Kidney (tissue), 14 donors: ENCODE results near the gene PDE6G. TPM values are rescaled to one million over a fixed set of nuclear protein-coding genes. Genes with fewer than 3 reads are reported as not detected.
A peak's percentile ranks its signal among the peaks of the same experiment; 100 is the strongest.

Experiments used
- DNase-seq, 5 donors: peaks; one replicate each; pipeline ENCODE4 v3.0.0-alpha.2; 2013 to 2020
- FAIRE-seq: peaks from 2 replicates; lab custom pipeline; 2012; peaks lifted over from hg19 to GRCh38; lab: Jason Lieb, UNC
- H3K27ac ChIP-seq, 2 donors: one replicate each; pipeline ENCODE4 v1.7.0; 2013; ENCODE audit warnings: low read depth in 2 of 2, low read length in 2 of 2, inconsistent platforms in 1 of 2
- H3K27me3 ChIP-seq: one replicate; pipeline ENCODE4 v1.7.1; 2013; ENCODE audit warnings: low read length, inconsistent platforms; ENCODE audit not compliant: control insufficient read depth, insufficient read depth
- H3K36me3 ChIP-seq, 3 donors: one replicate each; pipeline versions ENCODE4 v1.7.0 to v1.7.1; 2013; ENCODE audit warnings: low read length in 3 of 3, control low read depth in 1 of 3, inconsistent platforms in 1 of 3; ENCODE audit not compliant: insufficient read depth in 3 of 3, control insufficient read depth in 2 of 3
- H3K4me1 ChIP-seq, 3 donors: one replicate each; pipeline versions ENCODE4 v1.7.0 to v1.7.1; 2013; ENCODE audit warnings: low read length in 3 of 3, inconsistent platforms in 1 of 3, low read depth in 1 of 3; ENCODE audit not compliant: control insufficient read depth in 2 of 3, insufficient read depth in 2 of 3
- H3K4me3 ChIP-seq, 3 donors: one replicate each; pipeline versions ENCODE4 v1.7.0 to v1.8.1; 2013; ENCODE audit warnings: low read length in 3 of 3, control low read depth in 1 of 3, inconsistent platforms in 1 of 3
- H3K9ac ChIP-seq, 3 donors: one replicate each; pipeline versions ENCODE4 v1.7.0 to v1.7.1; 2013; ENCODE audit warnings: low read length in 3 of 3, control low read depth in 1 of 3, inconsistent platforms in 1 of 3
- H3K9me3 ChIP-seq, 3 donors: one replicate each; pipeline versions ENCODE4 v1.7.0 to v1.7.1; 2013; ENCODE audit warnings: low read length in 3 of 3, control low read depth in 1 of 3, inconsistent platforms in 1 of 3; ENCODE audit not compliant: control insufficient read depth in 2 of 3, insufficient read depth in 1 of 3
- CTCF ChIP-seq: IDR thresholded peaks from 3 replicates; pipeline ENCODE4 v1.5.1; 2012; ENCODE audit warnings: mild to moderate bottlenecking, moderate library complexity, borderline replicate concordance; ENCODE audit not compliant: insufficient read depth; ENCODE audit errors: extremely low read depth
- intact Hi-C: fragments of 100-400 bp; cut with DNase I; formaldehyde crosslinking; loops from one replicate; pipeline ENCODE4 v1.11.1; 2022
- polyA plus RNA-seq: library from polyadenylated mRNA; stranded (reverse); fragments of 350-450 nt; fragmentation: Illumina TruSeq; extraction: RNeasy Lipid Tissue Mini Kit (QIAGEN cat#74804); gene quantifications from one replicate; pipeline ENCODE4 v1.2.3, GENCODE V29; 2014; ENCODE audit warnings: low read depth, low replicate concordance; ENCODE audit not compliant: insufficient read depth
- total RNA-seq: library from RNA; stranded (reverse); fragmentation: NEBNext Ultra II Directional; extraction: Animal tissue kit (Norgen Biotek cat#: 25700); gene quantifications from one replicate; pipeline ENCODE4 v1.2.1, GENCODE V29; 2021
- donor health status: control.
- donor health status: control.
- donor health status: control.
- donor health status: control.
- donor health status: control.
- donor health status: DM: yes; HTN: yes; CAD: no.
- donor health status: Normal renal cell carcinoma (clear cell type).

Gene PDE6G
- total and polyA plus RNA-seq, 2 donors from 2014 or later: 3.2 to 5.4 TPM

- Histone ChIP-seq H3K4me3 (peak within 1 kb of the TSS; percentile 78 to 83 (median 80)), H3K4me1 (peaks cover 0 to 18% (median 0%) of the 10 kb centered on the region in 3 donors), H3K36me3 (peaks cover 0 to 14% (median 3%) of the 10 kb centered on the region in 3 donors), H3K9ac (peak within 1 kb of the TSS; percentile 32 to 79 (median 57)), H3K9me3 (no peaks in the 10 kb centered on the region), H3K27me3 (no peaks in the 10 kb centered on the region), H3K27ac (peak within 1 kb of the TSS; percentile 58 to 61)
- no peak for FAIRE-seq
- peak; percentile 97 to 99 (median 98) for DNase-seq
- no peak for TF ChIP-seq CTCF
- intact Hi-C loops: no loop called here
These were observed 10.2 kb upstream of the PDE6G start, which contains the start of the genes CCDC137 and OXLD1 for GRCh38 chr17:81666342-81667191. TSS of gene CCDC137 (plus strand) at chr17:81666737. CDS start at chr17:81666767, 30 bp downstream. TSS of gene OXLD1 (minus strand) at chr17:81666605. CDS start at chr17:81666577, 28 bp downstream.

GRCh38 chr17:81666092-81666341 lies 9.7 kb upstream of the PDE6G start:
- Histone ChIP-seq H3K36me3 (peaks cover 0 to 10% (median 0%) of the 10 kb centered on the region in 3 donors), H3K9ac (peak overlapping the region; percentile 32 to 79 (median 57)), H3K27ac (peak overlapping the region; percentile 58 to 61), H3K27me3 (no peaks in the 10 kb centered on the region), H3K9me3 (no peaks in the 10 kb centered on the region), H3K4me1 (peaks cover 0 to 18% (median 0%) of the 10 kb centered on the region in 3 donors), H3K4me3 (peak overlapping the region; percentile 78 to 83 (median 80))
- peak in 2 of 5 donors; percentile 60 to 78 for DNase-seq
- intact Hi-C loops: no loop called here
- no peak for TF ChIP-seq CTCF
- FAIRE-seq: no peak

DNA sequence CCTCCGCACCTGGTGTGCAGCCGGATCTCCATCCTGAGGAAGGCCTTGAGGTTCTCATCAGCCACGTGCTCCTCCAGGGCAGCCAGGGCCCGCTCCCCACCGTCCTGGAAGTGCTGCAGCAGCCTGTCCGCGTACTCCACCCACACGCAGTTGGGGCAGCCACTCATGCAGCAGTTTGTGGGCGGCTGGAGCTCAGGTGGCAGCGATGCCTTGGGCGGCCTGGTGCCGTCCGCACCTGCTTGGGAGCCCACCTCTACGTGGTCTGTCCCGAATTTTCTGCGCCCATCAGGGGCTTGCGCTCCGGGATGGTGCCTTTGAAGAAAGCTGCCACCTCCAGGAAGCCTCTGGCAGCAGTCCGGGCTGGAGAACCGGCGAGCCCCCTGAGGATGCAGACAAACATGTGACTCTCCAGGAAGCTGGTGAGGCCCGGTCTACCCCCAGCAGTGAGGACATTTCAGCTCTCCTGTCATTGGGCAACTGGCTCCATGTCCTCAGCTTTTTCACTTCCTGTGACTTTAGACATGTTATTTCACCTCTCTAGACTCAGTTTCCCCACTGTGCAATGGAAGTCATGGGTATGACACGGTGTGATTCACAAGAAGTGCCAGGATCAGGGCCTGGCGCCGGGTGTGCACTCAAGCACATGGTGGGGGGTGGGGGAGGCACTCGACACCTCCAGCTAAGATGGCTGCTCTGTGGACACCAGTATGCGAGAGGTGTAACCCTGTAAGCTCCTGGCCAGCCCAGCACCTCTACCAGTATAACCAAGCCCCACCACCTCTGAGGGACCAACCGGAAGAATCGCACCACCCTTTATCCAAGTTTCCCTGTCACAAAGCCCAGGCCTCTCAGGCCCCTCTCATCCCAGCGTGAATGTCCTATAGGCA lies 9.1 kb upstream of the PDE6G start:
- Histone ChIP-seq H3K27ac (peak overlapping the region in 1 of 2 donors; percentile 58), H3K9ac (peak overlapping the region; percentile 32 to 79 (median 57)), H3K27me3 (no peaks in the 10 kb centered on the region), H3K36me3 (peaks cover 0 to 10% (median 0%) of the 10 kb centered on the region in 3 donors), H3K4me3 (peak overlapping the region; percentile 78 to 83 (median 80)), H3K4me1 (peaks cover 0 to 18% (median 0%) of the 10 kb centered on the region in 3 donors), H3K9me3 (no peaks in the 10 kb centered on the region)
- intact Hi-C loops: no loop called here
- TF ChIP-seq CTCF: no peak
- DNase-seq: peak in 2 of 5 donors; percentile 39 to 75
- FAIRE-seq: no peak
